Epidermal melanocyte (primary cell): Measurements from ENCODE around the gene TSPAN7.
A peak's percentile ranks its signal among the peaks of the same experiment; 100 is the strongest.

Experiments
- DNase-seq: peaks from one replicate; pipeline ENCODE4 v3.0.0; 2011; ENCODE audit warnings: low spot score; ENCODE audit not compliant: insufficient read length

TSPAN7 gene

DNA sequence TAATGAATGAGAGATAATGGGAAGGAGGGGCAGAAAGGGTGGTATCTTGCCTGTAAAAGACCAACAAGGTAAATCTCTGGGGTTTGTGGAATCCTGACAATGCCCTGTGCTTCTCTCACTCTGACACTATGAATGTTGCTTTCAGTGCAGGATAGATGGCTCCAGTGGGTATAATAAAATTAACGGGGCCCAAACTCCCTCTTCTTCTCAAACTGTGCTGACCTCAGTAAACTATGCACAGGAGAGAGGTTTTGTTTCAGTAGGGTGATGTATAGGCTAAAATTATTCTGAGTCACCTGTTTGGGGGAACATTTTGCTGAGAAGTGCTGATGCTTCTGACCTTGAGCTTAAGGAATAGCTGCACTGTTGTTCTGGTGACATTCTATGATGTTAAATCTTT, 82.6 kb downstream of the TSPAN7 start:
- no peak for DNase-seq

GRCh38 chrX:38646129-38646528, 84.8 kb downstream of the TSPAN7 start:
- DNase-seq: no peak

GRCh38 chrX:38649221-38649620, 87.9 kb downstream of the TSPAN7 start:
- DNase-seq: no peak

DNA sequence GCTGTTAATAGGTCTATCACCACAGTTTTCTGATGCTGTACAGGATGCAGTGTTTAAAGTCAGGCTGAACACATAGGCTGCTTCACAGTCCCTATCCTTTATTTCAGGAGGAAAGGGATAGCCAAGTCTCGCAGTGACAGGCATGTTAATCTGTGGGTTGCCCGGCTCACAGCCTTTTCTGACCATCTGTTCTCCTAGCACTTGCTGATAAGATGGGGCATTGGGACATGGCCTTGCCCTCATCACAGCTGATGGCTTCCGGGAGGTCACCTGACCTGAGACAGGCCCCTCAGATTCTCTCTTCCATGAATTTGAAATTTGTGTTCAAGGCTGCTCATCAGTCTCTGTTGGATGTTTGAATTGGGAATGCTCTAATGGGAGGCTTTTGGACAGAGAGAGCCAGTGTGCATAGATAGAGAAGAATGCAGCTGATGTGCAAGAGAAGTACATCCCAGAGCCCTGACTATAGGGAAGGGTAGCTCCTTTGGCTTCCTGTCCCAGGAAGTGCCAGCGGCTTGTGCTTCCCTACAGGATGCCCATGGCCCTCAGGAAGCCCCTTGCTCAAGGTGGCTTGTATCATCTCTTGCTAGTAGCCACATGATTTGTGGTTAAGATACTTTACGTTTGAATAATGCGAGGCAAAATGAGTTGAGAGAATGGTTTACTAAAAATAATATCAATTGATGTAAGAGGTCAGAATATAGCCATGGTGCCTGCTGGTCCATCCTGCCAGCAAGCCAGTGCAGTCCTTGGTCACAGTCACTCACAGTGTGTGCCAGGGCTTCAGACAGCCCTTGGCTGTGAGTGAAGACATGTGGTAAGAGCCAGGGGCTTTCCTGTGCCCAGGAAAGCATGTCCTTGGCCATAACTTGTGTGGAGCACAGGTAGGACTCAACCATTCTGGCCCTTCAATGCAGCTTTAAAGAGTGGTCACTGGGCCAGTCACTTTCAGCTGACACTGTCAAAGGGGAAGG, 88.6 kb downstream of the TSPAN7 start:
- no peak for DNase-seq

- DNase-seq: no peak
Observed at GRCh38 chrX:38651625-38652601, 90.6 kb downstream of the TSPAN7 start.

- no peak for DNase-seq
Observed at GRCh38 chrX:38652934-38653442, 91.6 kb downstream of the TSPAN7 start.

DNA sequence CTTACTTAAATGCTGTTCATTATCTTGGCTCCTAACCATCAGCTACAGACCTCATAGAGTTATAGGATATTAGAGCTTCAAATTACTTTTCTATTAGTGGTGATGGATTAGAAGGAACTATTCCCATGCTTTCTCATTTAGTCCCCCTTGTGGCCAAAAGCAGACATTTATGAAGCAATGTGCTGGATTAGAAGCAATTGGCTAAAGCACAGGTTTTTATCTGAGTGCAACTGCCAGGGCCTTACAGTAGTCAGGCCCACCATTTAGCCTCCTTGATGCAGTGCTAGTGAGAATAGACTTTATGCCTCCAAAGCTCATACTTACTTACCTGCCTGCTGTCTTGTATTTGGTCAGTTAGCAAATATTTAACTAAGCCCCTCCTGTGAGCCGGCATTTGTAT, 93.0 kb downstream of the TSPAN7 start:
- peak; percentile 16 for DNase-seq

DNA sequence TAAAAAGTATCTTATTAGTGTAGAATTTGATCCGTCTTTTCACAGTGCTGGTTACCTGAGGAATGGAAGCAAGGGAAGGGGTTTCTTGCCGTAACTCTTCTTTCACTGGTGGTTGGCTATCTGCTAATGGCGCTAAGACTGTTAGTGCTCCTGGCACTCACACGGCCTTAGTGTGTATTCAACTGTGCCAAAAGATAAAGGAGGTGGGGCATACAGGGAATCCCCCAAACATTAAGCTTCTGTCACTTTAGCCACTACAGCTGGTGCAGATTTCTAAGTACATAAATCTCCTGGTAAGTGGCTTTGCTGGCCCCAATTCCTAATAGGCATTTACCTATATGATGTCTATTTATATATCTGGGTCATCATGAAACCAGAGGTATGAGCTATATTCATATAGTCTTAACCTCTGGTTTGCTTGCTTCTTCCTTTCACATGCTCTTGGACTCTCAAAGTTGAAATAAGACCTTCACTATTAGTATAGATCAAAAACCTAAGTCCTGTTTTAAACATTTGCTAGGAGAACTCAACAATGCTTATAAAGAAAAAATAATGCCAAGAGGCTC, 95.1 kb downstream of the TSPAN7 start:
- DNase-seq: no peak

GRCh38 chrX:38657562-38657961, 96.2 kb downstream of the TSPAN7 start:
- peak; percentile 16 for DNase-seq

GRCh38 chrX:38660395-38661102, 99.2 kb downstream of the TSPAN7 start:
- no peak for DNase-seq

DNA sequence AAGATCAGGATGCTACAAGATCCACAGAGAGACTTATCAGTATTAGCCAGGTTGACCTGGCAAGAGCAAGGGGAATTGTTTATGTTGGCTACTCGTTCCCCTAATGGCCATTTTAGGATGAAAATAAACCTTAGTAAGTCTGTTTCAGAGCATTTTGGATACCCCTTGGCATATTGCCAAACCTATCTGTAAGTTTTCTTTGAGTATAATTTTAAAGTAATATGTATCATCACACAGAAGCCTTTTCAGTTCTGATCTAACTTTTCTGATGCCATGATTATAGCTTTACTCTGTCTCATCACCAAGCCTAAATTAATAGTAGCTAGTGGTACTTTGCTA, 99.7 kb downstream of the TSPAN7 start:
- no peak for DNase-seq

DNA sequence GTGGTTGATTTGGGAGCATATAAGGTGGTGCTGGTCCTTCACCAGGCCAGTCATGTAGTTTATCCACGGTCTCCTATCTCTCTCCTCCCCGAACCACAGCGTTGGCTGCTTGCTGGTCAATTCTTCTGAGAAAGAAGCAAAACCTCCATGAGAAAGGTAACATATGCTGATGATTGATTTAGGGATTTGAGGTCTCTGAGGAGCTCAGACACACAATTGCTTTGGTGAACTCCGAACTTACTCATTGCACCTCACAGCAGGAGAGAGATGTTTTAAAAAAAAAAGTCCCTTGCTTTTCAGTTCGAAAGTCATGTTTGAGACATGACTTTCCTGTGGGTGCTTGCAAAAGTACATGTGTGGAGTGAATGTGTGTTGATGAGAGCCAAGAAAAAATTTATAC, 100.2 kb downstream of the TSPAN7 start:
- no peak for DNase-seq

DNA sequence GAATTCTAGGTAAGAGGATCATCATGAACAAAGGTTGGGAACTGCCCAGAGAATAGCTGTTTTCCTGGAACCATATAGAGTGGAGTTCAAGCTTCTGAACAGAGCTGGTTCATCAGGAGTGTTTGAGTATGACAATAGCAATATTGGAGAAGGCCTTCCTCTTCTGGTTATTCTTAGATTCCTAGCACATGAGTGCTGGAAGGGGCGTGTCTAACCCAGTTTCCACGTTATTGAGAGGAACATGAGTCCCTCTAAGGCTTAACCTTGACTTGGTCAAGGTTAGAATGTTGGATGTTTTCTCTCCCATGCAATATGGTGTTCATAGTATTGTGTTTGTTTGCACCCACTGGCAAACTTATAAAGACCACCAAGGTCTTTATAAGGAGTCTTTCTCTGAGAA, 101.3 kb downstream of the TSPAN7 start:
- DNase-seq: no peak

- DNase-seq: no peak
Observed at GRCh38 chrX:38664285-38664684, 102.9 kb downstream of the TSPAN7 start.

DNA sequence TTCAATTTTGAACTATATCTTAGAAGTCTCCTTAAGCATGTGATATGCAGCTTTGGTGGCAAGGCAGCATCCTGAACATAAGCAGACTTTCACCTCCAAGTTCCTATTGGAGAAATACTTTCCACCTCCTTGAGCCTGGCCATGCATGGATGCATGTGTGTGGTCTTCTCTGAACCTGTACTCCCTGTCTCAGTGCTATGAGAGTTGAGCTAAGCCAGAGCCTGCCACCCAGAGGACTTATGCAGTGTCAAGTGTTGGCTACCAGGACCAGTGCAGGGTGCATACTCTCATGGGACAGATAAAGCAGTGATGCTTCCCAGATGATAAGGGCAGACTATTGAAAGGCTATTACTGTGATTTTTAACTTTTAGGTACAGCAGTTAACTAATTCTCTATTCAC, 105.6 kb downstream of the TSPAN7 start:
- no peak for DNase-seq

DNA sequence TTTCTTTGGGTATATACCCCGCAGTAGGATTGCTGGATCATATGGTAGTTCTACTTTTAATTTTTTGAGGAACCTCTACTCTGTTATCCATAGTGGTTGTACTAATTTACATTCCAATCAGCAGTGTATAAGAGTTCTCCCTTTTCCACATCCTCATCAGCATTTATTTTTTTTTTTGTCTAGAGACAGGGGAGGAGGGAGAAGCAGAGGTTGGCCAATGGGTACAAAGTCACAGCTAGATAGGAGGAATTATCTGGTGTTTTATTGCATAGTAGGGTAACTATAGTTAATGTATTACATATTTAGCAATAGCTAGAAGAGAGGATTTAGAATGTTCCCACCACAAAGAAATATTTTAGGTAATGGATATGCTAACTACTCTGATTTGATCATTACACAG, 107.4 kb downstream of the TSPAN7 start:
- no peak for DNase-seq

DNA sequence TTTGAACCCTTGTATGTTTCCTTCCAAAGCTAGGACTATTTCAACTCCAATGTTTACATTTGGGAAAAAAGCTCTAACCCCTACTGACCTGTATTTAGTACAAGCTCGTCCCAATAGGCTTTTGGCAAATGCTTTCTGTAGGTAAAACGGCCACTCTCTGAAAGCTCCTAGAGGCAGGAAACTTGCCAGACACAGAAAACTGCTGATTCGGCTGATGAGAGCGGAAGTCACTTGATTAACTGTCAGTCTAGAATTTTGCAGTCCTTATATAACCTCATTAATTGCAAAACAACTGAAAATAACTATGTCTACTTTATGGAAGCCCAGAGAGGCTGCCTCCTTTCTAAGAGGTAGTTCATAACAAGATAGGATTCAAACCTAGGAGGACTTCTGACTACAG, 108.1 kb downstream of the TSPAN7 start:
- no peak for DNase-seq

GRCh38 chrX:38672646-38673045, 111.3 kb downstream of the TSPAN7 start:
- DNase-seq: no peak

- no peak for DNase-seq
Observed at GRCh38 chrX:38675856-38676255, 114.5 kb downstream of the TSPAN7 start.

GRCh38 chrX:38678183-38678582, 116.8 kb downstream of the TSPAN7 start:
- DNase-seq: no peak

GRCh38 chrX:38678821-38679220, 117.5 kb downstream of the TSPAN7 start:
- DNase-seq: no peak
